ENCODE measurements around the gene SNCA. TPM values are rescaled to one million over a fixed set of nuclear protein-coding genes. Genes with fewer than 3 reads are reported as not detected.

SNCA gene
- total RNA-seq, 6 donors from 2014 or later, result 6.3 to 15.4 (median 12.1) TPM

- DNase-seq (no peak), ATAC-seq (ENCODE audit: low FRiP score in 2 of 2) (no peak)
- TF ChIP-seq EP300 (IDR thresholded peaks at IDR 0.05) (no peak), CTCF (IDR thresholded peaks at IDR 0.05) (no peak), POLR2A (IDR thresholded peaks at IDR 0.05) (no peak), POLR2AphosphoS5 (IDR thresholded peaks at IDR 0.05) (no peak)
- Histone ChIP-seq H3K27ac (no peak overlapping the region), H3K4me1 (no peaks in the 10 kb centered on the region), H3K36me3 (no peaks in the 10 kb centered on the region), H3K27me3 (no peaks in the 10 kb centered on the region), H3K9me3 (no peaks in the 10 kb centered on the region), H3K4me3 (no peak overlapping the region)
- 34 to 36% methylated on average over 2 of the region's 2 CpGs for WGBS, 2 donors
Observed at GRCh38 chr4:89765528-89765927, 71.4 kb downstream of the SNCA start.

GRCh38 chr4:89762311-89762710 lies 74.7 kb downstream of the SNCA start:
- H3K27ac ChIP-seq, result no peak overlapping the region
- TF ChIP-seq POLR2AphosphoS5 (IDR thresholded peaks at IDR 0.05), result no peak
- TF ChIP-seq POLR2A (IDR thresholded peaks at IDR 0.05), result no peak
- TF ChIP-seq CTCF (IDR thresholded peaks at IDR 0.05), result no peak
- no peak for TF ChIP-seq EP300 (IDR thresholded peaks at IDR 0.05)
- H3K9me3 ChIP-seq, result no peaks in the 10 kb centered on the region
- 77 to 89% methylated on average over 3 of the region's 3 CpGs for WGBS, 2 donors
- no peaks in the 10 kb centered on the region for H3K36me3 ChIP-seq
- DNase-seq (no peak), ATAC-seq (ENCODE audit: low FRiP score in 2 of 2) (no peak)
- no peak overlapping the region for H3K4me3 ChIP-seq
- H3K4me1 ChIP-seq, result no peaks in the 10 kb centered on the region
- H3K27me3 ChIP-seq, result no peaks in the 10 kb centered on the region

- H3K4me3 ChIP-seq, result no peak overlapping the region
- no peaks in the 10 kb centered on the region for H3K4me1 ChIP-seq
- H3K27ac ChIP-seq, result no peak overlapping the region
- no peaks in the 10 kb centered on the region for H3K36me3 ChIP-seq
- no peaks in the 10 kb centered on the region for H3K27me3 ChIP-seq
- ATAC-seq (ENCODE audit: low FRiP score in 2 of 2) (no peak), DNase-seq (no peak)
- WGBS, 2 donors, result 90 to 100% methylated on average over 2 of the region's 2 CpGs
- no peak for TF ChIP-seq EP300 (IDR thresholded peaks at IDR 0.05)
- no peak for TF ChIP-seq CTCF (IDR thresholded peaks at IDR 0.05)
- no peak for TF ChIP-seq POLR2AphosphoS5 (IDR thresholded peaks at IDR 0.05)
- TF ChIP-seq POLR2A (IDR thresholded peaks at IDR 0.05), result no peak
- no peaks in the 10 kb centered on the region for H3K9me3 ChIP-seq
Observed at GRCh38 chr4:89759426-89759825, 77.5 kb downstream of the SNCA start.

- Histone ChIP-seq H3K27ac (no peak overlapping the region), H3K4me3 (no peak overlapping the region), H3K27me3 (no peaks in the 10 kb centered on the region), H3K36me3 (no peaks in the 10 kb centered on the region), H3K9me3 (no peaks in the 10 kb centered on the region), H3K4me1 (no peaks in the 10 kb centered on the region)
- no peak for DNase-seq
- TF ChIP-seq POLR2AphosphoS5 (IDR thresholded peaks at IDR 0.05), result no peak
- TF ChIP-seq POLR2A (IDR thresholded peaks at IDR 0.05), result no peak
- no peak for TF ChIP-seq CTCF (IDR thresholded peaks at IDR 0.05)
- no peak for TF ChIP-seq EP300 (IDR thresholded peaks at IDR 0.05)
- no peak for ATAC-seq (ENCODE audit: low FRiP score in 2 of 2)
- WGBS, 2 donors, result 73 to 79% methylated on average over 4 of the region's 4 CpGs
Observed at GRCh38 chr4:89757154-89757719, 79.7 kb downstream of the SNCA start.

- H3K27me3 ChIP-seq, result no peaks in the 10 kb centered on the region
- DNase-seq (no peak), ATAC-seq (ENCODE audit: low FRiP score in 2 of 2) (no peak)
- no peak overlapping the region for H3K4me3 ChIP-seq
- H3K9me3 ChIP-seq, result no peaks in the 10 kb centered on the region
- H3K4me1 ChIP-seq, result no peaks in the 10 kb centered on the region
- no peaks in the 10 kb centered on the region for H3K36me3 ChIP-seq
- H3K27ac ChIP-seq, result no peak overlapping the region
- TF ChIP-seq POLR2A (IDR thresholded peaks at IDR 0.05), result no peak
- no peak for TF ChIP-seq POLR2AphosphoS5 (IDR thresholded peaks at IDR 0.05)
- TF ChIP-seq EP300 (IDR thresholded peaks at IDR 0.05), result no peak
- no peak for TF ChIP-seq CTCF (IDR thresholded peaks at IDR 0.05)
Observed at GRCh38 chr4:89755220-89755619, 81.7 kb downstream of the SNCA start.

All from upper lobe of left lung (tissue), 6 donors.